PFSK-1 (cell line): ENCODE measurements around the gene AATF.

ENCODE experiments used
- FOXP2 ChIP-seq: optimal IDR thresholded peaks from 2 replicates; pipeline ENCODE3; 2011; ENCODE audit warnings: borderline replicate concordance, control low read depth, inconsistent platforms; ENCODE audit not compliant: insufficient read depth; ENCODE audit errors: extremely low read length, extremely low read depth
- POLR2AphosphoS5 ChIP-seq: IDR thresholded peaks from 2 replicates; pipeline ENCODE4 v1.6.1; 2012; ENCODE audit warnings: low read depth, mild to moderate bottlenecking, control low read depth, low read length, moderate library complexity
- REST ChIP-seq, 2 experiments: IDR thresholded peaks; 2 replicates each; pipeline versions ENCODE4 v1.6.1 to v1.8.0; 2011 to 2012; ENCODE audit warnings: low read depth in 2 of 2, low read length in 2 of 2, control low read depth in 1 of 2, inconsistent platforms in 1 of 2, mild to moderate bottlenecking in 1 of 2, moderate library complexity in 1 of 2; ENCODE audit not compliant: insufficient read depth in 1 of 2
- SIN3A ChIP-seq: IDR thresholded peaks from 2 replicates; pipeline ENCODE4 v1.6.1; 2012; ENCODE audit warnings: mild to moderate bottlenecking, low read length, moderate library complexity, borderline replicate concordance; ENCODE audit not compliant: insufficient read depth
- TAF1 ChIP-seq: IDR thresholded peaks from 2 replicates; pipeline ENCODE4 v1.6.1; 2012; ENCODE audit warnings: low read length, control low read depth, borderline replicate concordance; ENCODE audit not compliant: insufficient read depth

Gene AATF

GRCh38 chr17:36933512-36934143 is 15.1 kb upstream of the AATF start:
- no peak for TF ChIP-seq POLR2AphosphoS5
- TF ChIP-seq SIN3A, result no peak
- no peak for TF ChIP-seq REST (IDR thresholded peaks at IDR 0.05; ENCODE audit: insufficient read depth in 1 of 2, low read depth in 2 of 2, low read length in 2 of 2)

GRCh38 chr17:36934144-36934691 is 14.5 kb upstream of the AATF start:
- TF ChIP-seq POLR2AphosphoS5 (no peak), REST (IDR thresholded peaks at IDR 0.05; ENCODE audit: insufficient read depth in 1 of 2, low read depth in 2 of 2, low read length in 2 of 2) (no peak), SIN3A (no peak), FOXP2 (no peak), TAF1 (no peak)

GRCh38 chr17:36934692-36935630 is 13.8 kb upstream of the AATF start:
- TF ChIP-seq TAF1, result no peak
- TF ChIP-seq FOXP2, result peak; percentile 6
- no peak for TF ChIP-seq SIN3A
- no peak for TF ChIP-seq REST (IDR thresholded peaks at IDR 0.05; ENCODE audit: insufficient read depth in 1 of 2, low read depth in 2 of 2, low read length in 2 of 2)
- TF ChIP-seq POLR2AphosphoS5, result no peak

- TF ChIP-seq FOXP2 (peak; percentile 4), REST (IDR thresholded peaks at IDR 0.05; ENCODE audit: insufficient read depth in 1 of 2, low read depth in 2 of 2, low read length in 2 of 2) (0 out of 4 replicates have a peak, but pooled peaks of 1 of the 2 experiments have one; percentile 18), POLR2AphosphoS5 (no peak), TAF1 (no peak), SIN3A (no peak)
Measured at GRCh38 chr17:36935671-36936454, 12.9 kb upstream of the AATF start.
